Pancreas (tissue), 10 donors: ENCODE measurements around the gene ADAMTS2. TPM values are rescaled to one million over a fixed set of nuclear protein-coding genes. Genes with fewer than 3 reads are reported as not detected.
"Not testable (repeated sequence)": the region's sequence is repeated elsewhere in the genome, so short reads cannot be mapped to it uniquely, and the experiment has no call there.

Source experiments
- ATAC-seq, 4 donors: fragments of 200-7000 bp; cut with Tn5 transposase; one replicate each; pipeline versions ENCODE4 v1.8.0 to v1.9.1; 2020; ENCODE audit warnings: mild to moderate bottlenecking in 4 of 4, moderate library complexity in 4 of 4
- DNase-seq, 6 donors: peaks; one replicate each; pipeline ENCODE4 v3.0.0-alpha.2; 2020
- FAIRE-seq: peaks from 2 replicates; lab custom pipeline; 2012; peaks lifted over from hg19 to GRCh38; lab: Jason Lieb, UNC
- H3K27ac ChIP-seq, 4 donors: fragments of 200-600 bp; sonication (generic); 1 replicate in 3 of 4; 2 replicates in 1 of 4; pipeline versions ENCODE4 v1.5.0 to v1.8.0; 2020
- H3K27me3 ChIP-seq, 4 donors: fragments of 200-600 bp; one replicate each; pipeline ENCODE4 v1.8.0; 2021
- H3K36me3 ChIP-seq, 3 donors: fragments of 200-600 bp; sonication (generic) in 1 of 3; one replicate each; pipeline versions ENCODE4 v1.5.0 to v1.8.0; 2020 to 2021
- H3K4me1 ChIP-seq, 3 donors: fragments of 200-600 bp; one replicate each; pipeline ENCODE4 v1.8.0; 2021
- H3K4me3 ChIP-seq, 4 donors: fragments of 200-600 bp; sonication (generic) in 2 of 4; one replicate each; pipeline versions ENCODE4 v1.5.0 to v1.8.0; 2020 to 2021
- H3K9me3 ChIP-seq, 4 donors: fragments of 200-600 bp; one replicate each; pipeline ENCODE4 v1.8.0; 2021
- CTCF ChIP-seq, 4 donors: fragments of 200-600 bp; sonication (generic) in 3 of 4; IDR thresholded peaks; one replicate each; pipeline versions ENCODE4 v1.5.0 to v1.8.0; 2021; ENCODE audit warnings: antibody characterized with exemption in 4 of 4
- WGBS, 2 donors: extraction: QIAGEN DNeasy Blood & Tissue Kit; methylation state at CpG; one replicate each; pipeline ENCODE4 v1.1.7; 2013; 5-methylcytosine and 5-hydroxymethylcytosine counted together
- intact Hi-C, 3 donors: fragments of 100-400 bp; cut with DNase I; formaldehyde crosslinking; loops; one replicate each; pipeline versions ENCODE4 v1.11.1 to v1.14.2; 2022
- polyA plus RNA-seq, 2 donors: library from polyadenylated mRNA; stranded (reverse); fragments of 200-250 nt; gene quantifications; one replicate each; pipeline ENCODE4 v1.2.3, GENCODE V29; 2013
- total RNA-seq, 6 donors: library from RNA; stranded (reverse); fragmentation: NEBNext Ultra II Directional in 4 of 6; extraction: Animal tissue kit (Norgen Biotek cat#: 25700) in 4 of 6; gene quantifications; one replicate each; pipeline versions ENCODE4 v1.2.1 to v1.2.4, GENCODE V29; 2021 to 2023
- donor health status: healthy with polysubstance abuse.
- donor health status: DM: no; HTN: no; CAD: no; lungs with moderate emphysema.
- donor health status: DM: no; HTN: no; CAD: no.
- donor health status: control.
- donor health status: control.
- donor health status: Bipolar disorder and iron deficiency.
- donor health status: DM: yes; HTN: yes; CAD: no.
- donor health status: DM: no; HTN: no; CAD: no.
- donor health status: DM: no; HTN: no; CAD: no.
- donor health status: DM: yes; HTN: yes; CAD: no.

ADAMTS2 gene
- total and polyA plus RNA-seq, 8 donors: 1.3 to 18.5 (median 5.8) TPM

- Histone ChIP-seq H3K27ac (no peak overlapping the region), H3K27me3 (no peaks in the 10 kb centered on the region), H3K36me3 (no peaks in the 10 kb centered on the region), H3K9me3 (no peaks in the 10 kb centered on the region), H3K4me1 (no peaks in the 10 kb centered on the region), H3K4me3 (no peak overlapping the region)
- intact Hi-C loops: no loop called here
- 60 to 68% methylated on average over 30 of the region's 30 CpGs for WGBS, 2 donors
- no peak for FAIRE-seq
- no peak for TF ChIP-seq CTCF (IDR thresholded peaks at IDR 0.05)
- peak in 1 of 6 donors; percentile 53 for DNase-seq
- no peak for ATAC-seq
Observed at GRCh38 chr5:179219661-179220620, 125.3 kb downstream of the ADAMTS2 start.

- peak in 1 of 6 donors; percentile 19 for DNase-seq
- Histone ChIP-seq H3K27me3 (no peaks in the 10 kb centered on the region), H3K4me3 (no peak overlapping the region), H3K27ac (no peak overlapping the region), H3K4me1 (no peaks in the 10 kb centered on the region), H3K9me3 (no peaks in the 10 kb centered on the region), H3K36me3 (no peaks in the 10 kb centered on the region)
- no peak for TF ChIP-seq CTCF (IDR thresholded peaks at IDR 0.05)
- intact Hi-C loops: no loop called here
- ATAC-seq: no peak
- 69 to 75% methylated on average over 4 of the region's 4 CpGs for WGBS, 2 donors
- no peak for FAIRE-seq
Observed at GRCh38 chr5:179218943-179219330, 126.3 kb downstream of the ADAMTS2 start.

- FAIRE-seq (no peak), DNase-seq (peak in 1 of 6 donors; percentile 55), ATAC-seq (no peak)
- Histone ChIP-seq H3K4me1 (no peaks in the 10 kb centered on the region), H3K9me3 (no peaks in the 10 kb centered on the region), H3K27me3 (no peaks in the 10 kb centered on the region), H3K27ac (no peak overlapping the region), H3K36me3 (no peaks in the 10 kb centered on the region), H3K4me3 (no peak overlapping the region)
- TF ChIP-seq CTCF (IDR thresholded peaks at IDR 0.05): no peak
- WGBS, 2 donors: 52 to 73% methylated on average over 16 of the region's 16 CpGs
- intact Hi-C loops: no loop called here
Observed at GRCh38 chr5:179217956-179218942, 127.0 kb downstream of the ADAMTS2 start.

- DNase-seq (no peak), ATAC-seq (no peak), FAIRE-seq (no peak)
- H3K4me3 ChIP-seq: no peak overlapping the region
- TF ChIP-seq CTCF (IDR thresholded peaks at IDR 0.05): no peak
- H3K4me1 ChIP-seq: no peaks in the 10 kb centered on the region
- H3K27ac ChIP-seq: no peak overlapping the region
- no peaks in the 10 kb centered on the region for H3K36me3 ChIP-seq
- 71 to 76% methylated on average over 3 of the region's 3 CpGs for WGBS, 2 donors
- intact Hi-C loops: no loop called here
- no peaks in the 10 kb centered on the region for H3K27me3 ChIP-seq
- no peaks in the 10 kb centered on the region for H3K9me3 ChIP-seq
Observed at GRCh38 chr5:179217356-179217755, 127.9 kb downstream of the ADAMTS2 start.

GRCh38 chr5:179216381-179216780 is 128.9 kb downstream of the ADAMTS2 start:
- H3K4me1 ChIP-seq, FAIRE-seq, H3K9me3 ChIP-seq, H3K36me3 ChIP-seq, intact Hi-C loops, ATAC-seq, H3K27me3 ChIP-seq, H3K4me3 ChIP-seq, H3K27ac ChIP-seq: not testable (repeated sequence)
- WGBS, 2 donors: 67 to 76% methylated on average over 13 to 18 of the region's 18 CpGs
- peak in 1 of 6 donors; percentile 17 for DNase-seq
